H1 (cell line): ENCODE data around the gene HIPK2.

Experiments
- BRCA1 ChIP-seq: IDR thresholded peaks from 2 replicates; pipeline ENCODE4 v1.6.1; 2012; ENCODE audit warnings: low read depth, low read length, improper control_type of control experiment
- CHD2 ChIP-seq: IDR thresholded peaks from 2 replicates; pipeline ENCODE4 v1.6.1; 2012; ENCODE audit warnings: low read length, improper control_type of control experiment
- CREB1 ChIP-seq: IDR thresholded peaks from 2 replicates; pipeline ENCODE4 v1.6.1; 2012; ENCODE audit warnings: inconsistent platforms
- EP300 ChIP-seq, 2 experiments: IDR thresholded peaks; 1 replicate in 1 of 2; 2 replicates in 1 of 2; pipeline ENCODE4 v1.6.1; 2011 to 2012; ENCODE audit warnings: low read depth in 2 of 2, low read length in 2 of 2, mild to moderate bottlenecking in 2 of 2, borderline replicate concordance in 1 of 2, inconsistent platforms in 1 of 2, moderate library complexity in 1 of 2
- EZH2 ChIP-seq: fragments of 200-600 bp; sonication (generic); IDR thresholded peaks from 2 replicates; pipeline ENCODE4 v1.7.1; 2012; ENCODE audit warnings: low read depth, mild to moderate bottlenecking, moderate library complexity, low read length, inconsistent platforms; ENCODE audit not compliant: severe bottlenecking
- HDAC2 ChIP-seq, 2 experiments: fragments of 300-600 bp in 1 of 2; sonication (generic) in 1 of 2; IDR thresholded peaks; 2 replicates each; pipeline ENCODE4 v1.6.1; 2011 to 2012; ENCODE audit warnings: low read depth in 2 of 2, low read length in 2 of 2, mild to moderate bottlenecking in 2 of 2, moderate library complexity in 2 of 2, borderline replicate concordance in 1 of 2, inconsistent platforms in 1 of 2
- JUN ChIP-seq: IDR thresholded peaks from 2 replicates; pipeline ENCODE4 v1.6.1; 2011; ENCODE audit warnings: low read depth, mild to moderate bottlenecking, improper control_type of control experiment, low read length
- POLR2A ChIP-seq, 2 experiments: IDR thresholded peaks; 1 replicate in 1 of 2; 2 replicates in 1 of 2; pipeline ENCODE4 v1.6.1; 2011; ENCODE audit warnings: low read depth in 2 of 2, low read length in 2 of 2, mild to moderate bottlenecking in 2 of 2; ENCODE audit errors: control extremely low read depth in 1 of 2
- POLR2AphosphoS5 ChIP-seq: IDR thresholded peaks from 2 replicates; pipeline ENCODE4 v1.6.1; 2011; ENCODE audit warnings: low read depth, low read length
- SAP30 ChIP-seq: fragments of 300-600 bp; sonication (generic); IDR thresholded peaks from 2 replicates; pipeline ENCODE4 v1.7.1; 2012; ENCODE audit warnings: low read length, moderate library complexity, mild to moderate bottlenecking, inconsistent platforms; ENCODE audit not compliant: insufficient read depth, insufficient replicate concordance
- TF ChIP-seq, protein P1 (sequence below), 3 experiments: IDR thresholded peaks; 1 replicate in 2 of 3; 2 replicates in 1 of 3; pipeline versions ENCODE4 v1.5.1 to v1.6.1; 2011; ENCODE audit warnings: low read length in 3 of 3, mild to moderate bottlenecking in 3 of 3, inconsistent platforms in 2 of 3, low read depth in 1 of 3, moderate library complexity in 1 of 3; ENCODE audit not compliant: insufficient read depth in 1 of 3; ENCODE audit errors: control extremely low read depth in 1 of 3
- TF ChIP-seq, protein P2 (sequence below): IDR thresholded peaks from 2 replicates; pipeline ENCODE4 v1.6.1; 2011; ENCODE audit warnings: low read depth, mild to moderate bottlenecking, low read length; ENCODE audit not compliant: insufficient read depth
- TF ChIP-seq, protein P3 (sequence below): IDR thresholded peaks from 2 replicates; pipeline ENCODE4 v1.6.1; 2011; ENCODE audit warnings: low read length, improper control_type of control experiment

DNA sequence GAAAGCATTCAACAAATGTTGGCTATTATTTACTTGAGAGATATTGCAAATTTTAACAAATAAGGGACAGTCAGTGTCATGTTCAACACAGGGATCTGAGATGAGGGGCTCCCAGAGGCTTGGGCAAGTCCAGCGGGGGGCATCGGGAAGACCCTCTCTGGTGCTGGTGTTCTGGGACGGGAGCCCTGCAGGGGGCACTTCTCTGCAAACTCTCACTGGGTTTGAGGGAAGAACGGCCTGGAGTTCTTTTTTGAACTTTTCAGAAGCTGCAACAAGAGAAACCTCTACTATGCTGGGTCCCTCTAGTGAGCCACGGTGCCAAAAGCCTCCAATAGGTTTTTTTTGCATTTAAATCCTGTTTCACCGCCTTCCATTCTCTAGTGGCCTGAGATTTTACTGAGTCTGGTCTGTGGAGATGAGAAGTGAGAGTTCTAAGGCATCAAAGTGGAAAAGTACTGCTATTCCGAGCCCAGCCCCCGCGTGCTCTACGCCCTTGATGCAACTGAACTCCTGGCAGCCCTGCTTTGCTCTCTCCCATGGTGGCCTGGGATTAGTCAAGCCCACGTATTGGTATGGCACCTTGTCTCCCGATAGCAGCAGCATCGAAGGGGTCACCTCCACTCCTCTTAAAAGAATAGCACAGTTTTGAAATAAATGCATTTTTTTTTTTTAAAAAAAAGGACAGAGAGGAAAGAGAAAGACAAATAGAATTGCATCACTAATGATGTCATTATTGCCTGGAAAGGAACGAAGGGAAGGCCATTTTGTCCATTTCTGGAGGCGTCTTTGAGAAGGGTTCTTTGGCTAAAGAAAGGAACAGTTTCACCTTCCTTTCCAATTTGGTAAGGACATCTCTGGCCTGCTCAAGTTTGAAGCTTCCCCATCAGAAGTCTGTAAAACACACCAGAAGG, 210.8 kb downstream of the HIPK2 start:
- TF ChIP-seq, protein P1, sequence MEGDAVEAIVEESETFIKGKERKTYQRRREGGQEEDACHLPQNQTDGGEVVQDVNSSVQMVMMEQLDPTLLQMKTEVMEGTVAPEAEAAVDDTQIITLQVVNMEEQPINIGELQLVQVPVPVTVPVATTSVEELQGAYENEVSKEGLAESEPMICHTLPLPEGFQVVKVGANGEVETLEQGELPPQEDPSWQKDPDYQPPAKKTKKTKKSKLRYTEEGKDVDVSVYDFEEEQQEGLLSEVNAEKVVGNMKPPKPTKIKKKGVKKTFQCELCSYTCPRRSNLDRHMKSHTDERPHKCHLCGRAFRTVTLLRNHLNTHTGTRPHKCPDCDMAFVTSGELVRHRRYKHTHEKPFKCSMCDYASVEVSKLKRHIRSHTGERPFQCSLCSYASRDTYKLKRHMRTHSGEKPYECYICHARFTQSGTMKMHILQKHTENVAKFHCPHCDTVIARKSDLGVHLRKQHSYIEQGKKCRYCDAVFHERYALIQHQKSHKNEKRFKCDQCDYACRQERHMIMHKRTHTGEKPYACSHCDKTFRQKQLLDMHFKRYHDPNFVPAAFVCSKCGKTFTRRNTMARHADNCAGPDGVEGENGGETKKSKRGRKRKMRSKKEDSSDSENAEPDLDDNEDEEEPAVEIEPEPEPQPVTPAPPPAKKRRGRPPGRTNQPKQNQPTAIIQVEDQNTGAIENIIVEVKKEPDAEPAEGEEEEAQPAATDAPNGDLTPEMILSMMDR (IDR thresholded peaks at IDR 0.05; ENCODE audit: control extremely low read depth in 1 of 3, insufficient read depth in 1 of 3, low read depth in 1 of 3, low read length in 3 of 3), result no peak
- TF ChIP-seq POLR2A (IDR thresholded peaks at IDR 0.05; ENCODE audit: control extremely low read depth in 1 of 2, low read depth in 2 of 2, low read length in 2 of 2) (no peak), BRCA1 (no peak), EZH2 (no peak), POLR2AphosphoS5 (no peak), CREB1 (no peak), CHD2 (no peak), EP300 (IDR thresholded peaks at IDR 0.05; ENCODE audit: borderline replicate concordance in 1 of 2, low read depth in 2 of 2, low read length in 2 of 2) (no peak), JUN (no peak), HDAC2 (IDR thresholded peaks at IDR 0.05; ENCODE audit: borderline replicate concordance in 1 of 2, low read depth in 2 of 2, low read length in 2 of 2) (no peak), SAP30 (no peak)
- TF ChIP-seq, protein P2, sequence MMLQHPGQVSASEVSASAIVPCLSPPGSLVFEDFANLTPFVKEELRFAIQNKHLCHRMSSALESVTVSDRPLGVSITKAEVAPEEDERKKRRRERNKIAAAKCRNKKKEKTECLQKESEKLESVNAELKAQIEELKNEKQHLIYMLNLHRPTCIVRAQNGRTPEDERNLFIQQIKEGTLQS, result no peak
- TF ChIP-seq, protein P3, sequence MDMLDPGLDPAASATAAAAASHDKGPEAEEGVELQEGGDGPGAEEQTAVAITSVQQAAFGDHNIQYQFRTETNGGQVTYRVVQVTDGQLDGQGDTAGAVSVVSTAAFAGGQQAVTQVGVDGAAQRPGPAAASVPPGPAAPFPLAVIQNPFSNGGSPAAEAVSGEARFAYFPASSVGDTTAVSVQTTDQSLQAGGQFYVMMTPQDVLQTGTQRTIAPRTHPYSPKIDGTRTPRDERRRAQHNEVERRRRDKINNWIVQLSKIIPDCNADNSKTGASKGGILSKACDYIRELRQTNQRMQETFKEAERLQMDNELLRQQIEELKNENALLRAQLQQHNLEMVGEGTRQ, result no peak
